ENCODE data around the gene UAP1. TPM values are rescaled to one million over a fixed set of nuclear protein-coding genes. Genes with fewer than 3 reads are reported as not detected.

Gene UAP1
- total RNA-seq, 2 experiments from 2014 or later: 30.0 to 41.2 TPM

GRCh38 chr1:162587347-162587746 lies 25.8 kb downstream of the UAP1 start:
- no peak overlapping the region for H3K4me2 ChIP-seq (ENCODE audit: low read length)
- POLR2A ChIA-PET: no interaction called here
- no peaks in the 10 kb centered on the region for H4K20me1 ChIP-seq (ENCODE audit: insufficient read depth, low read length)
- CTCF ChIA-PET (ENCODE audit: unreplicated experiment): no interaction called here
- no TSS peak for BruUV-seq (replicated peaks)
- H3K4me3 ChIP-seq (ENCODE audit: low read depth, low read length, poor library complexity, severe bottlenecking): no peak overlapping the region
- H2AFZ ChIP-seq (ENCODE audit: low read length): no peak overlapping the region
- no peaks in the 10 kb centered on the region for H3K9me2 ChIP-seq (ENCODE audit: insufficient read depth, low read length)
- H3K79me2 ChIP-seq (ENCODE audit: insufficient read depth, low read depth, low read length): no peaks in the 10 kb centered on the region
- DNase-seq (ENCODE audit: low spot score): no peak
- intact Hi-C loops (cut with micrococcal nuclease; ENCODE audit: unreplicated experiment): no loop called here
- H3K9me3 ChIP-seq (ENCODE audit: low read length): no peaks in the 10 kb centered on the region
- H3K4me1 ChIP-seq (ENCODE audit: insufficient read depth, low read length, poor library complexity, severe bottlenecking): no peaks in the 10 kb centered on the region
- TF ChIP-seq CTCF (conservative IDR thresholded peaks at IDR 0.05; ENCODE audit: low read length): no peak
- TF ChIP-seq EZH2phosphoT487 (IDR thresholded peaks at IDR 0.05; ENCODE audit: borderline replicate concordance, low read depth, low read length): no peak
- peaks cover 31% of the 10 kb centered on the region for H3K36me3 ChIP-seq (ENCODE audit: insufficient read depth, low read length)
- no peak overlapping the region for H3K27ac ChIP-seq (ENCODE audit: low read depth, low read length, poor library complexity, severe bottlenecking)

GRCh38 chr1:162587761-162588260 lies 26.3 kb downstream of the UAP1 start:
- Histone ChIP-seq H3K9me3 (ENCODE audit: low read length) (no peaks in the 10 kb centered on the region), H3K4me3 (ENCODE audit: low read depth, low read length, poor library complexity, severe bottlenecking) (no peak overlapping the region), H3K27ac (ENCODE audit: low read depth, low read length, poor library complexity, severe bottlenecking) (no peak overlapping the region), H2AFZ (ENCODE audit: low read length) (no peak overlapping the region), H3K9me2 (ENCODE audit: insufficient read depth, low read length) (no peaks in the 10 kb centered on the region), H3K4me1 (ENCODE audit: insufficient read depth, low read length, poor library complexity, severe bottlenecking) (no peaks in the 10 kb centered on the region), H4K20me1 (ENCODE audit: insufficient read depth, low read length) (no peaks in the 10 kb centered on the region), H3K4me2 (ENCODE audit: low read length) (no peak overlapping the region), H3K36me3 (ENCODE audit: insufficient read depth, low read length) (peaks cover 33% of the 10 kb centered on the region), H3K79me2 (ENCODE audit: insufficient read depth, low read depth, low read length) (no peaks in the 10 kb centered on the region)
- DNase-seq (ENCODE audit: low spot score): no peak
- no TSS peak for BruUV-seq (replicated peaks)
- no peak for TF ChIP-seq CTCF (conservative IDR thresholded peaks at IDR 0.05; ENCODE audit: low read length)
- no peak for TF ChIP-seq EZH2phosphoT487 (IDR thresholded peaks at IDR 0.05; ENCODE audit: borderline replicate concordance, low read depth, low read length)
- ChIA-PET POLR2A (interaction anchor here (0.7 kb wide), 1 partner anchor 14 kb away, joined by 3 read pairs; no protein-coding TSS in a partner anchor), CTCF (ENCODE audit: unreplicated experiment) (no interaction called here)
- intact Hi-C loops (cut with micrococcal nuclease; ENCODE audit: unreplicated experiment): no loop called here

- ChIA-PET POLR2A (interaction anchor here (0.6 to 1.6 kb wide), 3 partner anchors 9 to 596 kb away, joined by 3 to 8 read pairs (median 5); no protein-coding TSS in a partner anchor), CTCF (ENCODE audit: unreplicated experiment) (no interaction called here)
- intact Hi-C loops (cut with micrococcal nuclease; ENCODE audit: unreplicated experiment): no loop called here
- TF ChIP-seq CTCF (conservative IDR thresholded peaks at IDR 0.05; ENCODE audit: low read length): no peak
- no peak for TF ChIP-seq EZH2phosphoT487 (IDR thresholded peaks at IDR 0.05; ENCODE audit: borderline replicate concordance, low read depth, low read length)
- H3K9me2 ChIP-seq (ENCODE audit: insufficient read depth, low read length): no peaks in the 10 kb centered on the region
- no TSS peak for BruUV-seq (replicated peaks)
- H3K4me1 ChIP-seq (ENCODE audit: insufficient read depth, low read length, poor library complexity, severe bottlenecking): no peaks in the 10 kb centered on the region
- no peak overlapping the region for H3K4me2 ChIP-seq (ENCODE audit: low read length)
- no peak overlapping the region for H3K4me3 ChIP-seq (ENCODE audit: low read depth, low read length, poor library complexity, severe bottlenecking)
- H3K9me3 ChIP-seq (ENCODE audit: low read length): no peaks in the 10 kb centered on the region
- no peak for DNase-seq (ENCODE audit: low spot score)
- no peaks in the 10 kb centered on the region for H4K20me1 ChIP-seq (ENCODE audit: insufficient read depth, low read length)
- no peaks in the 10 kb centered on the region for H3K79me2 ChIP-seq (ENCODE audit: insufficient read depth, low read depth, low read length)
- no peak overlapping the region for H3K27ac ChIP-seq (ENCODE audit: low read depth, low read length, poor library complexity, severe bottlenecking)
- H3K36me3 ChIP-seq (ENCODE audit: insufficient read depth, low read length): peaks cover 38% of the 10 kb centered on the region
- H2AFZ ChIP-seq (ENCODE audit: low read length): no peak overlapping the region
Observed at GRCh38 chr1:162590101-162590500, 28.6 kb downstream of the UAP1 start.

All from OCI-LY7 (cell line).